Kidney (tissue), 14 donors: ENCODE measurements around the gene SCAANT1. TPM values are rescaled to one million over a fixed set of nuclear protein-coding genes. Genes with fewer than 3 reads are reported as not detected.

Source experiments
- DNase-seq, 5 donors: peaks; one replicate each; pipeline ENCODE4 v3.0.0-alpha.2; 2013 to 2020
- FAIRE-seq: peaks from 2 replicates; lab custom pipeline; 2012; peaks lifted over from hg19 to GRCh38; lab: Jason Lieb, UNC
- H3K27ac ChIP-seq, 2 donors: one replicate each; pipeline ENCODE4 v1.7.0; 2013; ENCODE audit warnings: low read depth in 2 of 2, low read length in 2 of 2, inconsistent platforms in 1 of 2
- H3K27me3 ChIP-seq: one replicate; pipeline ENCODE4 v1.7.1; 2013; ENCODE audit warnings: low read length, inconsistent platforms; ENCODE audit not compliant: control insufficient read depth, insufficient read depth
- H3K36me3 ChIP-seq, 3 donors: one replicate each; pipeline versions ENCODE4 v1.7.0 to v1.7.1; 2013; ENCODE audit warnings: low read length in 3 of 3, control low read depth in 1 of 3, inconsistent platforms in 1 of 3; ENCODE audit not compliant: insufficient read depth in 3 of 3, control insufficient read depth in 2 of 3
- H3K4me1 ChIP-seq, 3 donors: one replicate each; pipeline versions ENCODE4 v1.7.0 to v1.7.1; 2013; ENCODE audit warnings: low read length in 3 of 3, inconsistent platforms in 1 of 3, low read depth in 1 of 3; ENCODE audit not compliant: control insufficient read depth in 2 of 3, insufficient read depth in 2 of 3
- H3K4me3 ChIP-seq, 3 donors: one replicate each; pipeline versions ENCODE4 v1.7.0 to v1.8.1; 2013; ENCODE audit warnings: low read length in 3 of 3, control low read depth in 1 of 3, inconsistent platforms in 1 of 3
- H3K9ac ChIP-seq, 3 donors: one replicate each; pipeline versions ENCODE4 v1.7.0 to v1.7.1; 2013; ENCODE audit warnings: low read length in 3 of 3, control low read depth in 1 of 3, inconsistent platforms in 1 of 3
- H3K9me3 ChIP-seq, 3 donors: one replicate each; pipeline versions ENCODE4 v1.7.0 to v1.7.1; 2013; ENCODE audit warnings: low read length in 3 of 3, control low read depth in 1 of 3, inconsistent platforms in 1 of 3; ENCODE audit not compliant: control insufficient read depth in 2 of 3, insufficient read depth in 1 of 3
- CTCF ChIP-seq: IDR thresholded peaks from 3 replicates; pipeline ENCODE4 v1.5.1; 2012; ENCODE audit warnings: mild to moderate bottlenecking, moderate library complexity, borderline replicate concordance; ENCODE audit not compliant: insufficient read depth; ENCODE audit errors: extremely low read depth
- intact Hi-C: fragments of 100-400 bp; cut with DNase I; formaldehyde crosslinking; loops from one replicate; pipeline ENCODE4 v1.11.1; 2022
- polyA plus RNA-seq: library from polyadenylated mRNA; stranded (reverse); fragments of 350-450 nt; fragmentation: Illumina TruSeq; extraction: RNeasy Lipid Tissue Mini Kit (QIAGEN cat#74804); gene quantifications from one replicate; pipeline ENCODE4 v1.2.3, GENCODE V29; 2014; ENCODE audit warnings: low read depth, low replicate concordance; ENCODE audit not compliant: insufficient read depth
- total RNA-seq: library from RNA; stranded (reverse); fragmentation: NEBNext Ultra II Directional; extraction: Animal tissue kit (Norgen Biotek cat#: 25700); gene quantifications from one replicate; pipeline ENCODE4 v1.2.1, GENCODE V29; 2021
- donor health status: control.
- donor health status: control.
- donor health status: control.
- donor health status: control.
- donor health status: control.
- donor health status: DM: yes; HTN: yes; CAD: no.
- donor health status: Normal renal cell carcinoma (clear cell type).

SCAANT1 gene
- total and polyA plus RNA-seq, 2 donors from 2014 or later: not detected

- FAIRE-seq: no peak
- Histone ChIP-seq H3K9me3 (no peaks in the 10 kb centered on the region), H3K36me3 (no peaks in the 10 kb centered on the region), H3K4me3 (no peak overlapping the region), H3K4me1 (peaks cover 0 to 18% (median 3%) of the 10 kb centered on the region in 3 donors), H3K9ac (no peak overlapping the region), H3K27me3 (no peaks in the 10 kb centered on the region), H3K27ac (no peak overlapping the region)
- TF ChIP-seq CTCF: no peak
- intact Hi-C loops: no loop called here
- DNase-seq: no peak
These were observed 36.7 kb downstream of the SCAANT1 start for GRCh38 chr3:63875510-63875909.

GRCh38 chr3:63874769-63875168 is 37.4 kb downstream of the SCAANT1 start:
- Histone ChIP-seq H3K36me3 (no peaks in the 10 kb centered on the region), H3K9me3 (no peaks in the 10 kb centered on the region), H3K4me1 (peaks cover 0 to 18% (median 3%) of the 10 kb centered on the region in 3 donors), H3K27ac (no peak overlapping the region), H3K9ac (no peak overlapping the region), H3K27me3 (no peaks in the 10 kb centered on the region), H3K4me3 (no peak overlapping the region)
- no peak for FAIRE-seq
- no peak for TF ChIP-seq CTCF
- intact Hi-C loops: no loop called here
- no peak for DNase-seq

- intact Hi-C loops: no loop called here
- no peak for FAIRE-seq
These were observed 39.9 kb downstream of the SCAANT1 start for GRCh38 chr3:63872135-63872924.

More at GRCh38 chr3:63872135-63872924, 39.9 kb downstream of the SCAANT1 start:
- Histone ChIP-seq H3K36me3 (no peaks in the 10 kb centered on the region), H3K4me1 (peaks cover 0 to 7% (median 0%) of the 10 kb centered on the region in 3 donors), H3K27ac (no peak overlapping the region), H3K9ac (no peak overlapping the region), H3K27me3 (no peaks in the 10 kb centered on the region), H3K4me3 (no peak overlapping the region), H3K9me3 (no peaks in the 10 kb centered on the region)
- no peak for TF ChIP-seq CTCF
- no peak for DNase-seq
